Measurements from ENCODE around the gene C1QTNF7.

Gene C1QTNF7

DNA sequence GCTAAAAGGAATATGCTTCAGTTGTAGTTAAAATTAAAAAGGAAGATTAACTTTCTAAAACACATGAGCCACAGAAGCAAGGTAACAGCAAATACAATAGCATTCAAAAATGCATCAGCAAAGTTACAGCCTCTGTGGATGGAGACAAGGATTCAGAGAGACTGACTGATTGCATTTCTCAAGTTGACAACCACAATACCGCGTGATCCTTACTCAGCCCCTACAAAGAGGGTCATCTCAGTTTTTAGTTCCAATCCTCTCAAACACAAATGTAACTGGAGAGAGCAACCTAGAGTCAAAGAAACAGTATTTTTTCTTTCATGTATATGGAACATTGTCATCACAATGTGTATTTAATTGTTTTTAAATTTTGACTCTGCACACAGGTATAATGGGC lies 14.2 kb upstream of the C1QTNF7 start:
- no peak for DNase-seq (ENCODE audit: low read depth)

DNA sequence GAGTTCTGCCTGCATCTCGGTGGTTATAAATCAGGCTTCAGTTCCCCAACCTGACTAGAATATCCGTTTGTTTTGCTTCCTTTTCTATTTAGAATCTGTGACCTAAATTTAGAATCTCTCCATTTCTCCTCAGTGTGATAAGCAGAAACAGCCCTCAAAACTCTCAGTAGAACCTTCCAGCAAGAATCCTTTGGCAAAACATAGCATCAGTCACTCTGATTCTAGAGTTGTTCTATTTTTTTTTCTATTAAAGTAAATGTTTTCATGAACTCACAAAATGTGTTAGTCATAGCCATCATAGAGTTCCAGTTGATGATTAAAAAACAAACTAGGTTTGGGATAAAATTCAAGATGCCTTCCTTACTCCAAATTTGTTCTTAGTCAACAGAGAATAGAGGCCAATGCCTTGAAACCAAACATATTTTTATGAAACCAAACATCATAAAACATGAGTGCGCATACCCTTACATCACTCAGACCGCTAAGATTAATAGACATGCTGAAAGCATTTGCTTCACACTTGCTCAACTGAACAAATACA lies 13.2 kb upstream of the C1QTNF7 start:
- DNase-seq (ENCODE audit: low read depth), result no peak

DNA sequence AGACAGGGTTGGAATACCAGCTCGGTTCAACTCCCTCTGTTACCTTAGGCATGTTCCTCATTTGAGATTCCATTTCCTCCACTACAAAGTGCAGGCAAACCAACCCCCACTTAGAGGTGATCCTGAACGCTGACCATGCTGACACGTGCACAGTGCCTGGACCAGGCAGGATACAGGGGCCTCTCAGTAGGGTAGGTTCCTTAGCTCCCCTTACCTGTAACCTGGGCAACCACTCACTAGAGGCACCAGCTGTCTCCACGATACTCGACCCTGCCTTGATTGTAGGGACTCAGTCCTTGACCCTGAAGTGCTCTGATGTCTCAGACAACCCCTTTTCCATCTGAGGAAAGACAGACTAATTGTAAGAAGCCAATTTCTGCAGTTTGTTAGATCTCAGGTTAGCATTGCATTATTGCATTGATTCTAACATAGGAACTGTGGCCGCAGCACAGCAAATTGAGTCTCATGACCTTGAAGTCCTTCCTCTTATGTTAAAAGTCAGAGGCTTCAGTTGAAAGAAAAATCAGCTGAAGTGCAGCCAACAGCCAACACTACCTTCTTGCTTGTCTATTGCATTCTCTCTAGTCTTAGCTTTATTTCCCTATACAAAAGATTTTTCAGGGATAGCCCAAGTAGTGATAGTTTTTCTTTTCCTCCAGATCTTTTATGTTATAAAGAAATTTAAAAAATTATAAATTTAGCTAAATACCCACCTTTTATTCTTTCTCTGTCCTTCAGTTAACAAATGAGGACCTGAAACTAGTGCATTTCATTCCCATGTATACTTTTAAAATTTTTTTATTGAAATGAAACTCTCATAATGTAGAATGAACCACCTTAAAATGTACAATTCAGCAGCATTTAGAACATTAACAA lies 11.2 kb upstream of the C1QTNF7 start:
- DNase-seq (ENCODE audit: low read depth), result no peak

DNA sequence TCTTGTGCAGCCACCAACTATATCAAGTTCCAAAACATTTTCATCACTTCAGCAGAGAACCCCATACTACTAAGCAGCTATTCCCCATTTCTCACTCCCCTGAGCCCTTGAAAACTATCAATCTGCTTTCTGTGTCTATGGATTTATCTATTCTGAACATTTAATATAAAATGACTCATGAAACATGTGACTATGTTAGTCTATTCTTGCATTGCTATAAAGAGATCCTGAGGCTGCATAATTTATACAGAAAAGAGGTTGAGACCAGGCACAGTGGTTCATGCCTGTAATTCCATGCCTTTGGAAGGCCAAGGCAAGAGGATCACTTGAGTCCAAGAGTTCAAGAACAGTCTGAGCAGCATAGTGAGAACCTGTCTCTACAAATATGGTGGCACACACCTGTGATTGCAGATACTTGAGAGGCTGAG lies 10.6 kb upstream of the C1QTNF7 start:
- no peak for DNase-seq (ENCODE audit: low read depth)

DNA sequence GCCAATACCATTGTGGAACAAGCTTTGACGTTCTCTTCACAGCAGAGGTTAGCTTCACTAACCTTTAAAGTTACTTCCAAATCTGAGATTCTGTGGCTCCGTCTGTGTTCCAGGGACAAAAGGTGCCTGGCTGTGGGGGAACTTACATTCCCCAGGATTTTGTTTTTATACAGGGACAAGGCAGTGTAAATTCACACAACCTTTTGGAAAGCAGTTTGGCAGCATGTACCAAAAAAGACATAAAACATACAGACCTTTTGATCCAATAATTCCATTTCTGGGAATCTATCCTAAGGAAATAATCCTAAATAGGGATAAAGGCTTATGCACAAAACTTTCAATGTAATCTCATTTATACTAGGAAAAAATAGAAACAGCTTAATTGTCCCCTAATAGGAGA lies 8.9 kb upstream of the C1QTNF7 start:
- DNase-seq (ENCODE audit: low read depth), result no peak

DNA sequence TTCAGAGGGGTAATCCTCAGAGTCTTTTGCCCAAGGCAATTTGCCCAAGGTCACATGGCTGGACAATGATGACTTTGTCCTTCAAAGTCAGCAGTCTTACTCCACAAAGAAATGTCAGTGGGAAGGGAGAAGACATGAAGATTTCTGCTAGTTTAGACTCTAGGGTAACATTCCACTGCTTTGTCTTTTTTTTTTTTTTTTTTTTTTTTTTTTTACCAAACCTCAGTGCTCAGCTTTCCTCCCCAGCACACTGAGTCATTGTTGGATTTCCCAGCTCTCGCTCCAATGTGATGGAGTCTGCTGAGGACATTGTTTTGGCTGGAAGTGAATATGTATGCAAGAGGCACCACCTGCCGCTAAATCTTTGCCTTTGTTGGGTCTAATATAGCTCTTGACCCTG lies 7.2 kb upstream of the C1QTNF7 start:
- no peak for DNase-seq (ENCODE audit: low read depth)

DNA sequence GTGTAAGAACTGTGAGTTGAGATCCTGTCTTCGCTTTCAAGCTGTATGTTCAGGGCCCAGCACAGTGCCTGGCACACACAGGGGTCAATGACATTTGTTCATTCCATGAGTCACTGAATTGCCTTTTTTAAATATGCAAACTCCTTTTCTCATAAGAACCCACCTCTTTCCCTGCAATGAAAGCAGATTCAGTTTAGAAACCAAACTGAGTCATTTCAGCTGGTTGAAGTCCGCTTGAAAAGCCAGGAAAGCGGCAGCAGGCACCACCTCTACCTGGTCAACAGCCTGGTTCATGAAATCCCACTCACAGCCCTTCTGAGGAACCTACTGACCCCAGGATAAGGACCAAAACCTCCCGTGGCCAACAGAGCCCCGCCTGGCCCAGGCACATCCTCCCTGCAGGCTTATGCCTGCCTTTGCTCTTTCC lies 4.5 kb upstream of the C1QTNF7 start:
- no peak for DNase-seq (ENCODE audit: low read depth)

DNA sequence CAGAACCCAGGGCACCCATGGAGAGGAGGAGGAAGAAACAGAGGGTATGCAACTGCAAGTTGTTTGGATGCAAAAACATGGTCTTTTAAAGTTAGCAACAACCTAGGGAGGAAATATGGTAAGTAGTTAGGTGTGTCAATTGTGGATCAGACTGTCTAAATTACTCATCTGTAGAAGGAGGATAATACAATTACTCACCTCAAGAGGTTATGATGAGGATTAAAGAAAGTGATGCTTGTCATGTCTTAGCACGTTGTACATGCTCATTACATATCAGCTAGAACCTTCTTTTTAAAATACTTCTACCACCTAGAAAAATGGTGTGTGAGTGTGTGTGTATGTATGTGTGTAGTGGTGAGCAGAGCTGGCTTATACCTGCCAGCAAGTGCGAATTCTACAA lies 2.3 kb upstream of the C1QTNF7 start:
- DNase-seq (ENCODE audit: low read depth), result no peak

DNA sequence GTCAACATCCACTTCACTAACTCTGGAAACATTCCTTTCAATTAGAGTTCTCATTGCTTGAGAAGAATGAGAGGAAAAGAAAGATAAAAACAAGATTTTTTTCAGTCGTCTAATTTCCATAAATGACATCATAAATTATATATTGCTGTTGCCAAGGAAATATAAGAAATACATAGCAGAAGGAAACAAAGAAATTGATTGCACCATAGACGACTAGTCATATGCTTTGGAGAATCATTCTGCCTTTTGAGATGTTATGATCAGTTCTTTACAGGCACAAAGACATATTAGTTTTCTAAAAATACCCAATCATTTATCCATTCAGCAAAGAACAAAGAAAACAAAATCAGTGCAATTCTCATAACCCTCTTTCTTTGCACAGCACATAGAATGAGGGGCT lies 672 bp upstream of the C1QTNF7 start:
- no peak for DNase-seq (ENCODE audit: low read depth)

DNA sequence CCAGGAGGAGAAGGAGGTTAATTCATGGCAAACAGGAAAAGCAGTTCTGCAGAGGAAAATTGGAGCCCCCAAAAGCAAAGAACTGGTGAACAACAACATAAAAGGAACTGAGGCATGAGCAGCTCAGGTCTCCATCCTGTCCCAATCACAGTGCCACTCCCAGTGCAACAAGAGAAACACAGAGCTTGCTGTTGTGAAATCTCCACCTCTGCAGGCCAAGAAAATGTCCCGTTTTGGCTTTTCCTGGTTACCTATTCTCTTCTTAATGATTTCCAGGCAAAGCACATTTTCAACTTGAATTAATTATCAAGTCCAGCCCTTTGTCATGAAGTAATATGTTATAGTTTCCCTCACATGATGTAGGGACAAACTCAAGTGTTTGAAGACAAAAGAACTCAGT lies 778 bp downstream of the C1QTNF7 start:
- DNase-seq (ENCODE audit: low read depth), result no peak

DNA sequence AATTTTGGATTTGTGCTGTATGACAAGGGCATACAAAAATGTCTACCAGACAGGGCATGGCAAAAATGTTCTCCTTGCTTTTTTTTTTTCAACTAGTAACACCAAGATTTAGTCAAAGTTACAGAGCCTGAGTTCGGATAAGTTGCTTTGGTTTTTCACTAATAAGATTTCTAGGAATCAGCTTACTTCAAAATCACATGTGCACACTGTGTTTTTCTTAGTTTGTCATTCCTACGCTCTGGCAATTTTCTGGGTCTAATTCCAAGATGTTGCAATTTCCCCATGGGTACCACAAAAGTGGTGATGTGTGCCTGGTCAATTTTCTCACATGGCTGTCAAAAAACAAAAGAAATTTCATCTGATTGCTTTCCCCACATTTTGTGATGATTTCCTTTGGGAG lies 6.3 kb downstream of the C1QTNF7 start:
- no peak for DNase-seq (ENCODE audit: low read depth)

DNA sequence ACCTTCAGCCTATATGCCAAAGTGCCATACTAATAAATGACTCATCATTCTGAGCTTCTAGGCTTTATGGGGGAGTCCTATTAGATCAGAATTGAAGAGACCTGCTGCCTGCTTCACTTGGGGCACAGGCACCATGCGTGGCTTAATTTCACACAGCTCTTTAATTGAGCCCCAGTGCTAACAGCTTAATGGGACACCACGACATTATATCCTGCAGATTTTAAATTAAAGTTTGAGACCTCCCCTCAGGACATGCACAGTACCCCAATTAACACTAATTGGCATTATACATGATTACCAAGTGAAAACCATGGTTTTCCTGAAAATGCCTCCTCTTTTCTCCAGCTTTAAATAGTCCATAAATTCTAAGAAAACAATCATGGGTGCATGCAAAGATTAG lies 6.8 kb downstream of the C1QTNF7 start:
- DNase-seq (ENCODE audit: low read depth), result no peak

DNA sequence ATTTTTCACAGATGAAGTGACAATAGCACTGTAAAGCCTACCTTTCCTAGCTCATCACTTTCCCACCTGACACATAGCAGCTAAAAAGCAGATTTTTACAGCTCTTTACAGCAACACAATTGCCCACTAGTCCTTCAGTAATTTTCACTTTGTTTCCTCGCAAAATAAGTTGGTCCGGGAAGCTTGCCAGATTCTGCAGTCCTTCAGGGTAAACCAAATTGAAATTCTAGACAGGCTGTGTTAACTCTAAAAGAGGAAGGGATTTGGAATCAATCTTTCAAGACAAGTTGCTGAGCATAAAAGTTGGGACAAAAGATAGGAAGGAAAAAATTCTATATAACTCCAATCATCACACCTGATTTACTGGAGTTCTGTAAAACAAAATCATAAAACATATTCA lies 8.7 kb downstream of the C1QTNF7 start:
- DNase-seq (ENCODE audit: low read depth), result no peak

DNA sequence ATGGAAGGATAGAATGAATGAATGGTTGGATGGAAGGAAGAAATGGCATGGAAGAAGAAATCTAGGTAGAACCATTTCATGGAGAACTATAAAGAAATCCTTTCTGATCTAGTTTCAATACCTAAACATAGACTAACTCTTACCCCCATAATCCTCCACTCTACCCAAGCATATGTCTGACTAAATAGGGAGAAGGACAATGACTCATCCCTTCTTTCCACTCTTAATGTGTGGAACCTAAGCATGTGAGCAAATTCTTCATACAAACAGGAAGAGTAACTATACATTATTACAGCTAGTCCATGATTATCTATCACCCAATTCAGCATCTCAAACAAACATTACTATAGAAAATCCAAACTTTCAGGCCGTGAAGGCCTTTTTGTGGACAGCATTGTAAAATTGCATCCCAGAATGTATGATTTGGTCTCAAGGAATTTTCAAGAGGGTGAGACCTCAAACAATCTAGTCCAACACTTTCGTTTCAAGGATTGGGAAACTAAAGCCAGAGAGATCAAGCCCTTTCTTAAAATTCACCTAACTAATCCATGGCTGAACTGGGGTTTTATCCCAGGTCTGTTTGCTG lies 11.2 kb downstream of the C1QTNF7 start:
- DNase-seq (ENCODE audit: low read depth), result no peak

DNA sequence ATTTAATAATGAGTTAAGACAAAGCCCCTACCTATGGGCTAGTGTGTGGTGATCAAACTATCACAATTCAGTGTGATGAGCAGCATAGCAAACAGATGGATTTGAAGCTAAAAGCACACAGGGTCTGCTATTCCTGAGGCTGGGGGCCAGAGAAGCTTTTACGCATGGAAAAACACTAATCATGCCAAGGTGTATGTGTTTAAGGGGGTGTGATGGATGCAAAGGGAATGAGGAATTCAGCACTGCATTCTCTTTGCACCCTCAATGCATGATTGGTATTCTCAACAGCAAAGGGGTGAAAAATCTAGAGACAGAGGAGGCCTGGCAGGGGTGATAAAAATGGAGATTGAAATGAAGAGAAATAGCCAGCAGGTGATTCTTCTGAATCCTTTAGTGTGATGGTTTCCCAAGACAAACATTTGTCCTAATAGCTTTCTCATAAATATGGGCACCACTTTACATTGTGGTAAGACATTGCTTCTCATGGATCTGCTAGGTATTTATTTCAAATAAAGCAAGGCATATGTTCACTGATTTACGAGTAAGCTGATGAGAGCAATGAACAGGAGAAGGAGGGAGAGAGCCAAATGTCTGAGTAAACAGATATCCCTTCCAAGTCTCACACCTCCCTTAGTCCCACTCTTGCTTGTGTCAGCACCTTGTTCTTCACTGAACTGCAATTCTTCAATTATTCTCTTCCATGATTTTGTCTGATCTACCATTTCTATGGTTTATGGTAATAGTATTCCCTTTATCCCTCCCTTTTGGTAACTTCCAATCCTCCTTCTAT lies 15.7 kb downstream of the C1QTNF7 start:
- DNase-seq (ENCODE audit: low read depth), result no peak

DNA sequence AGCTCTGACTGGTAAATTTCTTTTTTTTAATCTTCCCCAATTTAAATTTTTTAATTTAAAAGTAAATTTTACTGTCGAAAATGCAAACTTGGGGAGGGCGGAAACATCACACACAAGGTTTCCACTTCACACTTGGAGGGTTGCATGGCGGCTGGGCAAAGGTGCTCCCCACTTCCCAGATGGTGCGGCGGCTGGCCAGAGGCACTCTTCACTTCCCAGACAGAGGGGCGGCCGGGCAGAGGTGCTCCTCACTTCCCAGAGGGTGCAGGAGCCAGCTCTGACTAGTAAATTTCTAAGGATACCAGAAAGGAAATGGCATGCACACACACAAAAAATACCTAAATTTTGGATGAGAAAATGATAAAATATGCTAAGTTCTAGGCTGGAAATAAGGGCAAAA lies 16.4 kb downstream of the C1QTNF7 start:
- DNase-seq (ENCODE audit: low read depth), result no peak

DNA sequence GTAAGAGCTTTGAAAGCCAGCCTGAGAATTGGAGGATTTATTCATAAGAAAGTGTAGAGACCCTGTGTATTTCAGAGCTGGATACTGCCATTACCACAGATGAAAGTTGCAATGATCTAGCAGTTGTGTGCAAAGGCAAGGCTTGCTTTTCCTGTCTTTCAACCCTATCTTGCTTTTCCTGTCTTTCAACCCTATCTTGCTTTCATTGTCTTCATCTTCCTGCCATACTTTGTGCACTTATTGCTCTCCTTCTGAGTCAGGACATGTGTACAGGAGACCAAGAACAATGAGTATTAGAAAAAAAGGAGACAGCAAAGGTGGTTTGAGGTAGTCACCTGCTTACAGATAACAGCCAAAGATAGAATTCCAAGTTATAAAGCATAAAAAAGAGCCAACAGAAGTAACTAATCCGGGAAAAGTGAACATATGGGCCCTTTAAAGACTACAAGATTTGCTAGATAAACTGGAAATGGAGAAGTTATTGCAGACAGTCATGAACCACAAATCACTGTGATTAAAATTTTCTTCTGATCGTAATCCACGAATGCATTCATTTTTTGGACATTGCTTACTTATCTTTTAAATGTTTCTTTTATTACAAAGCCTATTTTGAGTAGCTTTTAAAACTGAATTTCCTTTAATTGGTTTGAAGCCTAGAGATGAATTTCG lies 17.2 kb downstream of the C1QTNF7 start:
- no peak for DNase-seq (ENCODE audit: low read depth)

DNA sequence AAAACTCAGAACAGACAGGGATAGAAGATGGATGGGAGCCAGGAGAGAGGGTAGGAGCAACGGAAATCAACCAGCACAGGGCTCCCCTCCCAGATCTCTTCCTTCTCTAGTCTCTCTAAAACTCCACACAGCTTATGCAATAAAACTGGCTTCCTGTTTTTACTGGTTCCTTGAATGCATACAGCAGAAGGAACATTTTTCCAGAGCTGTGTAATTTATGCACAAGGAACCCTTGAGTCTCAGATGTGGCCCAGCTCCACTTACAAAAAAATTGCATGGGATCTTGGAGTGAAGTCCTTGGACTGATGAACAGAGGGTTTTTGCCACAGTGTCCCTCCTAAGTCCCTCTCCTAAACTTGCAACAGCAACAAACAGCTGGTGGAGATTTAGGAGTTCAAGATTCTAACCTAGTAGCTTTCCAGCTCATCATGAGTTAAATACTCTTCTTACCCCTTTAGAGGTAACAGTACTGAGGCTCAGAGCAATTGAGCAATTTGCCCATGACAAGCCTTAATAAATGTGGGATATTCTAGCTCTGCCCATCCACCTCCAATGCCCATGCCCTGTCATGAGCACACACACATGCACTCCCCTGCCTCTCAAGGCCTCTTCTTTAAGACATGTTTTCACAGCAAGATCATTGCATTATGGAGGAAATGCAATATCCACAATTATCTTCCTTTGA lies 23.5 kb downstream of the C1QTNF7 start:
- DNase-seq (ENCODE audit: low read depth), result no peak

DNA sequence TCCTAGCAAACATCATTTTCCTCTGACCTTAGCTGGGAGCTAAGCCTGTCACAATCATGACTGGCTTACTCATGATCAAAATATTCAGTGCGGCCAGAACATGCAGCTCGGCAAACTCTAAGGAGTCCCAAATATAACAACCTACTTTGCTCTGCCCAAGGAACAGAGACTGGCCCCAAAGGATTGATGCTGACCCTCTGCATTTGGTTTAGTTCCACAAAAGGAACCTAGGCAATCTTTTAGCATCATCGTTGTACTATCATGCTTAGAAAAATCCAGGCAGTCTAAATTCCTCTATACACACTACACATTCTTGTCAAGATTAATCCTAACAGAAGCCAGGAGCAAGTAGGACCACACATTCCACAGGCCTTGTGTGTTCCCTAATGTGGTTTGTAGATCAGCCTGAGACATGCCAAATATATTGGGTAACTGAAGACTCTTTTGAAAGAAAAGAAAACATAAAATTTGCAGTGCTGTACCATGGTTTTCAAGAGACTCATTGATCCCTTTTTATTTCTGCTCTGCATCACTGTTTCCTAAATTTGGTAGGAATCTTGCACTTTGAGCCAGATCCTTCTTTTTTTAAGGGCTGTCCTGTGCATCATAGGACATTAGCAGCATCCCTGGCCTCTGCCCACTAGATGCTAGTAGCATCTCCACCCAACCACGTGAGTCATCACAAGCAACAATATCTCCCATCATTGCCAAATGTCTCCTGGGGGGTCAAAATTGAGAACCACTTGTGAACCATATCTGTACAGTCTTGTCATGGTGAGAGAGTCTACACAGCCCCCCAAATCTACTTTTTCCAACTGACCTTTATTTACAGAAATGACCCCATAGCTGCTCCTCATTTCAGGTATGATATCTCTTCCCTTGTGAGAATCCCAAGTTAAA lies 24.3 kb downstream of the C1QTNF7 start:
- no peak for DNase-seq (ENCODE audit: low read depth)

DNA sequence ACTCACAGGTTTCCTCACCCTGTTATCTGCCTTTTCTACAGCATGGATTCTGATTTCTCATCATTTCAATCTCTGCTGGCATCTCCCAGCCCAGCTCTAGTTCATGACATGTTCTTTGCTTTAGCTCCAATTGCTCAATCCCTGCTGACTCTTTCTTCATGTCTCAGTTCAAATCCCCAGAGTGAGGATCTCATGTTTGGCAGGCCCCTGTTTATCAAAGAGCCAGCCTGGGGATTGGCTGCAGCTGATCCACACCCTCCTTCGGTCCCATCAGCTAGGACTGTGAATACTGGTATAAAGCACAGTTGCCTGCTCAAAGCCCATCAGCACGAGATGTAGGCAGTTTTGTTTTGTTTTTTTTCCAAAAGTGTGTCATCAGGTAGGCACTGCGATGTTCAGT lies 27.5 kb downstream of the C1QTNF7 start:
- DNase-seq (ENCODE audit: low read depth), result no peak

Measured in stimulated activated CD8-positive, alpha-beta memory T cell treated with anti-CD3 and anti-CD28 coated beads, Interleukin-12 subunit alpha, Interleukin-12 subunit beta, amount 100 ng/mL, for 4 hours (primary cell).